HCT116 (cell line): Measurements from ENCODE around the gene PRUNE1.

Source experiments
- ZNF274 ChIP-seq: fragments of 200-500 bp; sonication (Bioruptor generic); IDR thresholded peaks from 2 replicates; pipeline ENCODE4 v1.6.1; 2014; ENCODE audit warnings: mild to moderate bottlenecking, low read depth, low read length, inconsistent platforms
- TF ChIP-seq, protein P1 (sequence below): IDR thresholded peaks from 2 replicates; pipeline ENCODE4 v1.6.1; 2012

DNA sequence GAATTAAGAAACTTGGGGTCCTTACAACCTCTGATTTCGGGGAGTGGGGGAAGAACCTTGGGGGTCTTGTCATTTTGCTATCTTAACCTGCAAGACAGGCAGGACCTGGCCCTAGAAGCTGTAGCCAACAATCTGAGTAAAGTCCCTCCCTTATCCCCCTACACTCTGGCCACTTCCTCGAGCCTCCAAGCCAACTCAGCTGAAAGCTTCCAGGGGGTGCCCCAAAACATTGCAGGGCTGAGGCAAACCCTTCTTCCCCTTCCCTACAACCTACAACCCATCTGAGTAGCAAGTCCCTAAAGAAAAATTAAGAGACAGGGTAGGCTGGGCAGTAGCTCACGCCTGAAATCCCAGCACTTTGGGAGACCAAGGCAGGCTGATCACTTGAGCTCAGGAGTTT is 38.6 kb upstream of the PRUNE1 start:
- TF ChIP-seq, protein P1, sequence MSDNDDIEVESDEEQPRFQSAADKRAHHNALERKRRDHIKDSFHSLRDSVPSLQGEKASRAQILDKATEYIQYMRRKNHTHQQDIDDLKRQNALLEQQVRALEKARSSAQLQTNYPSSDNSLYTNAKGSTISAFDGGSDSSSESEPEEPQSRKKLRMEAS, result no peak
- no peak for TF ChIP-seq ZNF274
